ENCODE measurements around the gene FMNL2. TPM values are rescaled to one million over a fixed set of nuclear protein-coding genes. Genes with fewer than 3 reads are reported as not detected.

FMNL2 gene
- total and polyA plus RNA-seq, 2 experiments from 2014 or later: 16.5 to 45.4 TPM

DNA sequence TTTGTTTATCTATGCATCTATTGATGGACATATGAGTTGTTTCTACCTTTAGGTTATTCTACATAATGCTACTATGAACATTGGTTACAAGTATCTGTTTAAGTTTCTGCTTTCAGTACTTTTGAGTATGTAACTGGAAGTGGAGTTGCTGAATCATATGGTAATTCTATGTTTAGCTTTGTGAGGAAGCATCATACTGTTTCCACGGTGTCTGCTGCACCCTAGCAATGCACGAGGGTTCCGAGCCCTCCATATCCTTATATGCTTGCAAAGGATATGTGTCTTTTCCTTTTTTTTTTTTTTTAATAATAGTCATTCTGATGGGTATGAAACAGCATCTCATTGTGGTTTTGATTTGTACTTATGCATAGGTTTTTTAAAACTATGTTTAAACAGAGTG, 83.7 kb downstream of the FMNL2 start (continued):
- TF ChIP-seq, protein P1, sequence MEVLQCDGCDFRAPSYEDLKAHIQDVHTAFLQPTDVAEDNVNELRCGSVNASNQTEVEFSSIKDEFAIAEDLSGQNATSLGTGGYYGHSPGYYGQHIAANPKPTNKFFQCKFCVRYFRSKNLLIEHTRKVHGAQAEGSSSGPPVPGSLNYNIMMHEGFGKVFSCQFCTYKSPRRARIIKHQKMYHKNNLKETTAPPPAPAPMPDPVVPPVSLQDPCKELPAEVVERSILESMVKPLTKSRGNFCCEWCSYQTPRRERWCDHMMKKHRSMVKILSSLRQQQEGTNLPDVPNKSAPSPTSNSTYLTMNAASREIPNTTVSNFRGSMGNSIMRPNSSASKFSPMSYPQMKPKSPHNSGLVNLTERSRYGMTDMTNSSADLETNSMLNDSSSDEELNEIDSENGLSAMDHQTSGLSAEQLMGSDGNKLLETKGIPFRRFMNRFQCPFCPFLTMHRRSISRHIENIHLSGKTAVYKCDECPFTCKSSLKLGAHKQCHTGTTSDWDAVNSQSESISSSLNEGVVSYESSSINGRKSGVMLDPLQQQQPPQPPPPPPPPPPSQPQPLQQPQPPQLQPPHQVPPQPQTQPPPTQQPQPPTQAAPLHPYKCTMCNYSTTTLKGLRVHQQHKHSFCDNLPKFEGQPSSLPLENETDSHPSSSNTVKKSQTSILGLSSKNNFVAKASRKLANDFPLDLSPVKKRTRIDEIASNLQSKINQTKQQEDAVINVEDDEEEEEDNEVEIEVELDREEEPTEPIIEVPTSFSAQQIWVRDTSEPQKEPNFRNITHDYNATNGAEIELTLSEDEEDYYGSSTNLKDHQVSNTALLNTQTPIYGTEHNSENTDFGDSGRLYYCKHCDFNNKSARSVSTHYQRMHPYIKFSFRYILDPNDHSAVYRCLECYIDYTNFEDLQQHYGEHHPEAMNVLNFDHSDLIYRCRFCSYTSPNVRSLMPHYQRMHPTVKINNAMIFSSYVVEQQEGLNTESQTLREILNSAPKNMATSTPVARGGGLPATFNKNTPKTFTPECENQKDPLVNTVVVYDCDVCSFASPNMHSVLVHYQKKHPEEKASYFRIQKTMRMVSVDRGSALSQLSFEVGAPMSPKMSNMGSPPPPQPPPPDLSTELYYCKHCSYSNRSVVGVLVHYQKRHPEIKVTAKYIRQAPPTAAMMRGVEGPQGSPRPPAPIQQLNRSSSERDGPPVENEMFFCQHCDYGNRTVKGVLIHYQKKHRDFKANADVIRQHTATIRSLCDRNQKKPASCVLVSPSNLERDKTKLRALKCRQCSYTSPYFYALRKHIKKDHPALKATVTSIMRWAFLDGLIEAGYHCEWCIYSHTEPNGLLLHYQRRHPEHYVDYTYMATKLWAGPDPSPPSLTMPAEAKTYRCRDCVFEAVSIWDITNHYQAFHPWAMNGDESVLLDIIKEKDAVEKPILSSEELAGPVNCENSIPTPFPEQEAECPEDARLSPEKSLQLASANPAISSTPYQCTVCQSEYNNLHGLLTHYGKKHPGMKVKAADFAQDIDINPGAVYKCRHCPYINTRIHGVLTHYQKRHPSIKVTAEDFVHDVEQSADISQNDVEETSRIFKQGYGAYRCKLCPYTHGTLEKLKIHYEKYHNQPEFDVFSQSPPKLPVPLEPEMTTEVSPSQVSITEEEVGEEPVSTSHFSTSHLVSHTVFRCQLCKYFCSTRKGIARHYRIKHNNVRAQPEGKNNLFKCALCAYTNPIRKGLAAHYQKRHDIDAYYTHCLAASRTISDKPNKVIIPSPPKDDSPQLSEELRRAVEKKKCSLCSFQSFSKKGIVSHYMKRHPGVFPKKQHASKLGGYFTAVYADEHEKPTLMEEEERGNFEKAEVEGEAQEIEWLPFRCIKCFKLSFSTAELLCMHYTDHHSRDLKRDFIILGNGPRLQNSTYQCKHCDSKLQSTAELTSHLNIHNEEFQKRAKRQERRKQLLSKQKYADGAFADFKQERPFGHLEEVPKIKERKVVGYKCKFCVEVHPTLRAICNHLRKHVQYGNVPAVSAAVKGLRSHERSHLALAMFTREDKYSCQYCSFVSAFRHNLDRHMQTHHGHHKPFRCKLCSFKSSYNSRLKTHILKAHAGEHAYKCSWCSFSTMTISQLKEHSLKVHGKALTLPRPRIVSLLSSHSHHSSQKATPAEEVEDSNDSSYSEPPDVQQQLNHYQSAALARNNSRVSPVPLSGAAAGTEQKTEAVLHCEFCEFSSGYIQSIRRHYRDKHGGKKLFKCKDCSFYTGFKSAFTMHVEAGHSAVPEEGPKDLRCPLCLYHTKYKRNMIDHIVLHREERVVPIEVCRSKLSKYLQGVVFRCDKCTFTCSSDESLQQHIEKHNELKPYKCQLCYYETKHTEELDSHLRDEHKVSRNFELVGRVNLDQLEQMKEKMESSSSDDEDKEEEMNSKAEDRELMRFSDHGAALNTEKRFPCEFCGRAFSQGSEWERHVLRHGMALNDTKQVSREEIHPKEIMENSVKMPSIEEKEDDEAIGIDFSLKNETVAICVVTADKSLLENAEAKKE (CRISPR knock-in tag; IDR thresholded peaks at IDR 0.05): no peak
- TF ChIP-seq POLR2AphosphoS5 (IDR thresholded peaks at IDR 0.05; ENCODE audit: low read depth) (no peak), STAT1 (IDR thresholded peaks at IDR 0.05; ENCODE audit: unreplicated experiment) (no peak), EZH2 (IDR thresholded peaks at IDR 0.05; ENCODE audit: low read depth, unreplicated experiment) (no peak), CREB1 (CRISPR knock-in tag; IDR thresholded peaks at IDR 0.05; ENCODE audit: low read depth) (no peak), NANOG (IDR thresholded peaks at IDR 0.05; ENCODE audit: borderline replicate concordance) (no peak)
- TF ChIP-seq, protein P2, sequence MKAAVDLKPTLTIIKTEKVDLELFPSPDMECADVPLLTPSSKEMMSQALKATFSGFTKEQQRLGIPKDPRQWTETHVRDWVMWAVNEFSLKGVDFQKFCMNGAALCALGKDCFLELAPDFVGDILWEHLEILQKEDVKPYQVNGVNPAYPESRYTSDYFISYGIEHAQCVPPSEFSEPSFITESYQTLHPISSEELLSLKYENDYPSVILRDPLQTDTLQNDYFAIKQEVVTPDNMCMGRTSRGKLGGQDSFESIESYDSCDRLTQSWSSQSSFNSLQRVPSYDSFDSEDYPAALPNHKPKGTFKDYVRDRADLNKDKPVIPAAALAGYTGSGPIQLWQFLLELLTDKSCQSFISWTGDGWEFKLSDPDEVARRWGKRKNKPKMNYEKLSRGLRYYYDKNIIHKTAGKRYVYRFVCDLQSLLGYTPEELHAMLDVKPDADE (IDR thresholded peaks at IDR 0.05): no peak

DNA sequence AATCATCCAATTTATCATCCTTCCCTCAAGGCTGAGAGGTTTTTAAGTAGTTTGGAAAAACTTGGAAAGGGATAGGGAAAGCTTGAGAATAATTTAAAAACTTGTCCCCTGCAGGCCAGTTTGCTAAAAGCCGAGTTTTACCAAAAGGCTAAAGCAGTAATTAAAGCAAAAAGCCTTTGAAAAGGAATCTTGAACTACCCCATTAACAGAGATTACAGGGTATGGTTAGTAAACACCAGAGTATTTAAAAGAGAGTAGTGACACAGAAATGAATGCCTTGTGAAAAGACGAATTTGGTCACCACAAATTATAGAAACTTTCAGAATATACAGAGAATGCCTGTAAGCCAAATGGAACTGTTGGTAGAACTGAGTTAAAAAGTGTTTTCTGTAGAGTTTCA, 85.0 kb downstream of the FMNL2 start:
- Histone ChIP-seq H3F3A (replicated peaks; ENCODE audit: low read depth) (no peaks in the 10 kb centered on the region), H3K27ac (ENCODE audit: low read depth) (no peak overlapping the region), H3K27me3 (ENCODE audit: insufficient read depth) (no peaks in the 10 kb centered on the region), H3K4me3 (no peak overlapping the region), H3K9me2 (ENCODE audit: insufficient read depth) (no peaks in the 10 kb centered on the region), H3K4me2 (no peak overlapping the region), H2AFZ (no peak overlapping the region), H3K36me3 (ENCODE audit: insufficient read depth) (no peaks in the 10 kb centered on the region; the same call in 1 of the 2 replicates), H3K79me2 (replicated peaks; ENCODE audit: insufficient read depth) (peaks cover 91% of the 10 kb centered on the region), H4K20me1 (replicated peaks; ENCODE audit: insufficient read depth) (peaks cover 10% of the 10 kb centered on the region; the same call in 1 of the 2 replicates), H3K4me1 (ENCODE audit: insufficient read depth) (peaks cover 40% of the 10 kb centered on the region)
- H3K4me3 Mint-ChIP-seq: no peak overlapping the region
- H3K36me3 Mint-ChIP-seq (ENCODE audit: low read depth): no peaks in the 10 kb centered on the region
- DNase-seq (ENCODE audit: low spot score) (no peak), ATAC-seq (no peak)
- peaks cover 59% of the 10 kb centered on the region for H3K4me1 Mint-ChIP-seq
- peak overlapping the region; percentile 58; the same call in 1 of the 2 replicates for H3K27ac Mint-ChIP-seq
- H3K27me3 Mint-ChIP-seq (ENCODE audit: insufficient read depth, low read depth, poor library complexity): peaks cover 2% of the 10 kb centered on the region
- H3K9me3 Mint-ChIP-seq: no peaks in the 10 kb centered on the region
- TF ChIP-seq ZNF331 (CRISPR knock-in tag; IDR thresholded peaks at IDR 0.05; ENCODE audit: low read depth) (no peak), POLR2AphosphoS5 (IDR thresholded peaks at IDR 0.05; ENCODE audit: low read depth) (no peak), EZH2 (IDR thresholded peaks at IDR 0.05; ENCODE audit: low read depth, unreplicated experiment) (no peak), NANOG (IDR thresholded peaks at IDR 0.05; ENCODE audit: borderline replicate concordance) (no peak)
- TF ChIP-seq, protein P1 (CRISPR knock-in tag; IDR thresholded peaks at IDR 0.05): no peak
